ENCODE measurements around the gene EIF4H. TPM values are rescaled to one million over a fixed set of nuclear protein-coding genes. Genes with fewer than 3 reads are reported as not detected.

Gene EIF4H
- total and polyA plus RNA-seq, 9 of the 15 experiments (the other 6 are each of a cell fraction or from before 2014, with no cell fraction given): 11.0 to 435 (median 319) TPM

- TF ChIP-seq MED1 (CRISPR knock-in tag; IDR thresholded peaks at IDR 0.05; ENCODE audit: borderline replicate concordance): no peak
- no peak for TF ChIP-seq TAL1 (IDR thresholded peaks at IDR 0.05)
- no peak for TF ChIP-seq HMG20B (CRISPR knock-in tag; IDR thresholded peaks at IDR 0.05)
- no peak for TF ChIP-seq ZNF217 (CRISPR knock-in tag; IDR thresholded peaks at IDR 0.05)
- TF ChIP-seq CTBP1 (IDR thresholded peaks at IDR 0.05; ENCODE audit: borderline replicate concordance): no peak
- no peak for TF ChIP-seq ZNF324 (CRISPR knock-in tag; IDR thresholded peaks at IDR 0.05)
- no peak for TF ChIP-seq SRF (CRISPR knock-in tag; IDR thresholded peaks at IDR 0.05)
- TF ChIP-seq NR1H2 (CRISPR knock-in tag; IDR thresholded peaks at IDR 0.05): no peak
- TF ChIP-seq ZFP30 (CRISPR knock-in tag; IDR thresholded peaks at IDR 0.05; ENCODE audit: borderline replicate concordance): no peak
- no peak for TF ChIP-seq SRSF9 (IDR thresholded peaks at IDR 0.05; ENCODE audit: borderline replicate concordance, low read depth, low read length)
- TF ChIP-seq DIDO1 (tag; IDR thresholded peaks at IDR 0.05; ENCODE audit: low read depth): no peak
- TF ChIP-seq ZNF699 (CRISPR knock-in tag; IDR thresholded peaks at IDR 0.05; ENCODE audit: insufficient replicate concordance): no peak
Observed at GRCh38 chr7:74212661-74213060, 38.5 kb downstream of the EIF4H start (continued).

GRCh38 chr7:74214816-74215630 is 40.9 kb downstream of the EIF4H start:
- in situ Hi-C loops (cut with MboI): no loop called here
- no peaks in the 10 kb centered on the region for H3K79me2 ChIP-seq (ENCODE audit: control insufficient read depth, insufficient read depth, low read length)
- WGBS (ENCODE audit: insufficient coverage, low coverage, missing lambda C conversion rate): 46% methylated on average over 21 of the region's 21 CpGs
- TF ChIP-seq ZNF512 (tag; IDR thresholded peaks at IDR 0.05): no peak
- 0 out of 2 replicates have a peak, but pooled peaks have one; percentile 41 for TF ChIP-seq BCOR (IDR thresholded peaks at IDR 0.05)
- TF ChIP-seq ZBTB11 (CRISPR knock-in tag; IDR thresholded peaks at IDR 0.05): no peak
- TF ChIP-seq RUNX1 (IDR thresholded peaks at IDR 0.05; ENCODE audit: low read depth): no peak
- peak; percentile 94 for TF ChIP-seq ZFP36 (IDR thresholded peaks at IDR 0.05; ENCODE audit: low read depth, low read length, partially characterized antibody)

More at GRCh38 chr7:74214816-74215630, 40.9 kb downstream of the EIF4H start:
- ChIA-PET CTCF (ENCODE audit: low intra/inter-chr PET ratio) (no interaction called here), POLR2A (no interaction called here)
- FAIRE-seq (no peak), ATAC-seq (no peak), DNase-seq (ENCODE audit: extremely low read depth in 1 of 4, low spot score in 3 of 4) (no peak)
- no peaks in the 10 kb centered on the region; the same call in 1 of the 2 replicates for H4K20me1 ChIP-seq (replicated peaks; ENCODE audit: control insufficient read depth, insufficient read depth, low read length)
- no peaks in the 10 kb centered on the region for H3K9me1 ChIP-seq (ENCODE audit: control insufficient read depth, insufficient read depth, low read length)
- H3K4me3 ChIP-seq: no peak overlapping the region
- H3K27me3 ChIP-seq (ENCODE audit: control insufficient read depth in 2 of 2, insufficient read depth in 2 of 2, low read length in 2 of 2): no peaks in the 10 kb centered on the region
- peaks cover 0 to 26% of the 10 kb centered on the region in 2 experiments; a peak in 2 of 5 replicates for H3K4me1 ChIP-seq (replicated peaks in 1 of 2; ENCODE audit: control insufficient read depth in 2 of 2, insufficient read depth in 2 of 2, low read length in 2 of 2)
- peak overlapping the region in 1 of 2 experiments; percentile 36; a peak in 1 of 4 replicates for H3K9ac ChIP-seq (ENCODE audit: insufficient read depth in 1 of 2, low read depth in 2 of 2, low read length in 2 of 2)
- no peaks in the 10 kb centered on the region for H3K36me3 ChIP-seq (ENCODE audit: control insufficient read depth, insufficient read depth, low read length)
- no peak overlapping the region for H3K27ac ChIP-seq (ENCODE audit: extremely low read depth, low read depth, low read length)
- no peak overlapping the region for H2AFZ ChIP-seq (ENCODE audit: low read depth, low read length)
- no peak overlapping the region for H3K4me2 ChIP-seq (ENCODE audit: insufficient read depth, low read length)
- BruUV-seq (replicated peaks): no TSS peak
- H3K9me3 ChIP-seq (replicated peaks; ENCODE audit: control insufficient read depth, insufficient read depth, low read depth, low read length): no peaks in the 10 kb centered on the region
- intact Hi-C loops (cut with micrococcal nuclease): no loop called here

Measured in K562 (cell line).